CD4-positive, alpha-beta T cell treated with Interleukin-4 for 1 hour (primary cell): Measurements from ENCODE around the gene CIART.
A peak's percentile ranks its signal among the peaks of the same experiment; 100 is the strongest.
"Not testable (repeated sequence)": the region's sequence is repeated elsewhere in the genome, so short reads cannot be mapped to it uniquely, and the experiment has no call there.

Experiments
- DNase-seq, 2 donors: peaks; one replicate each; pipeline ENCODE4 v3.0.0-alpha.2; 2020 to 2022

Gene CIART

GRCh38 chr1:150311762-150312161, 29.4 kb downstream of the CIART start:
- DNase-seq = no peak

DNA sequence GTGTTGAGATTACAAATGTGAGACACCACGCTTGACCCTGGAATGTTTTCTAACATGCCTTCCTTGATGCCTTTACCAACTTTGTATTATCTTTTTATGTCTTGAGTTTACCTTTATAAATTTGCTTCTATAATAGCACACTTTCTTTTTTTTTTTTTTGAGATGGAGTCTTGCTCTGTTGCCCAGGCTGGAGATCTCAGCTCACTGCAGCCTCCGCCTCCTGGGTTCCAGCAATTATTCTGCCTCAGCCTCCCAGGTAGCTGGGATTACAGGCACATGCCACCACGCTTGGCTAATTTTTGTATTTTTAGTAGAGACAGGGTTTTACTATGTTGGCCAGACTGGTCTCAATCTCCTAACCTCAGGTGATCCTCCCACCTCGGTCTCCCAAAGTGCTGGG, 32.3 kb downstream of the CIART start:
- DNase-seq = not testable (repeated sequence)

DNA sequence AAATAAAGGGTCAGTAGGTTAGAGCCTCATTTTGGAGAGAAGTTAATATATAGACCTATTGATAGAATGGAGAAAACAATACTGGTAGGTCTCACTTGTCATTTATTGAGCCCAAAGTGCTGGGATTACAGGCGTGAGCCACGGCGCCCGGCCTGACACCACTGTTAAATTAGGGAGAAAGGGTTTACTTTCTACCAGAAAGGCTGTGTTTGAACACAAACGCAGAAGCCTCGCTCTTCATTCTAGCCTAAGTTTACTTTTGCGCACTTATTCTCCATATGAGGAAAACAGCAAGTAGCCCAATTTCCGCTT, 38.3 kb downstream of the CIART start:
- DNase-seq = peak in 1 of 2 donors; percentile 9

DNA sequence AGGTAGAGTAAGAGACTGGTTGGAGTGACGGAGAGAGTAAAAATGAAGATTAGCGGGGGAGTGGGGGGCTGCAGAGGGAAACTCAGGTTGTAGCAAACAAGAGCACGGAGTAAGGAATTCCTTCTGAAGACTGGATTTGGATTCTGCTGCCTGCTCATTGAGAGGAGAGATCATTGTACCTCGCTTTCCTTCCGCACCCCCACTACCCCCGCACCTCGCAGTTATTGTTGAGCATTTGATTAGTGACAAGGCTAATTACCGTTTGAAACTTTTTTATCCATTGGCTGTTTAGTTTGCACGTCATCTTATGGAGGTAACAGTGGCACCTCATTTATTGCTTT, 39.4 kb downstream of the CIART start:
- peak in 1 of 2 donors; percentile 32 for DNase-seq

DNA sequence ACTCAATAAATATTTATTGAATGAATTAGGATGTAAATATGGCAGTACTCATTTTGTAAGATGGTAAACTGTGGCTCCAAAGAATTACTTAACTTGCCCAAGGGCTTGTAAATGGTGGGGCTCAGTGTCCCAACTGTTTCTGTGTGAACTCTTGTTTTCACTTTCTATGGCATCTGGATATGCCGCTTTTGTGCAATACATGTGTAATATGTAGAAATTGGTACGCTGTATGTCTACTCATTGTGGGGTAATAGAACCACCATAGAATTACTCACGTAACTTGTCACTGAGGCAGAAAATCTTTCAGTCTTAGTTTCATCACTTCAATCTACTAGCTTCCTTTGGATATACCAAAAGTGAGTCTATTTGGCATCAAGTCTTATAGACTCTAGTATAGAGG, 40.0 kb downstream of the CIART start:
- DNase-seq = peak in 1 of 2 donors; percentile 11

GRCh38 chr1:150332651-150333290, 50.4 kb downstream of the CIART start:
- no peak for DNase-seq
